HG02981 (cell line): ENCODE results near the gene TMEM178B.
"Not testable (repeated sequence)": the region's sequence is repeated elsewhere in the genome, so short reads cannot be mapped to it uniquely, and the experiment has no call there.

Source experiments
- ATAC-seq: cut with Tn5 transposase; IDR thresholded peaks from one replicate; pipeline ENCODE4 v1.9.1; 2021; ENCODE audit warnings: mild to moderate bottlenecking, moderate library complexity; ENCODE audit not compliant: unreplicated experiment

The TMEM178B gene

GRCh38 chr7:141132671-141133070 lies 58.8 kb downstream of the TMEM178B start:
- ATAC-seq = no peak

GRCh38 chr7:141133646-141134045 lies 59.8 kb downstream of the TMEM178B start:
- no peak for ATAC-seq

- ATAC-seq = no peak
Observed at GRCh38 chr7:141142058-141142457, 68.2 kb downstream of the TMEM178B start.

- ATAC-seq = no peak
Observed at GRCh38 chr7:141144921-141145629, 71.2 kb downstream of the TMEM178B start.

GRCh38 chr7:141145630-141145982 lies 71.7 kb downstream of the TMEM178B start:
- ATAC-seq = no peak

GRCh38 chr7:141147482-141147881 lies 73.6 kb downstream of the TMEM178B start:
- ATAC-seq = no peak

GRCh38 chr7:141150465-141150864 lies 76.6 kb downstream of the TMEM178B start:
- no peak for ATAC-seq

GRCh38 chr7:141151746-141152145 lies 77.9 kb downstream of the TMEM178B start:
- no peak for ATAC-seq

- no peak for ATAC-seq
Observed at GRCh38 chr7:141153231-141153630, 79.4 kb downstream of the TMEM178B start.

- no peak for ATAC-seq
Observed at GRCh38 chr7:141154131-141154732, 80.4 kb downstream of the TMEM178B start.

- no peak for ATAC-seq
Observed at GRCh38 chr7:141156407-141156806, 82.5 kb downstream of the TMEM178B start.

- no peak for ATAC-seq
Observed at GRCh38 chr7:141157138-141157765, 83.4 kb downstream of the TMEM178B start.

- ATAC-seq = no peak
Observed at GRCh38 chr7:141158561-141158960, 84.7 kb downstream of the TMEM178B start.

GRCh38 chr7:141160246-141160860 lies 86.5 kb downstream of the TMEM178B start:
- ATAC-seq = no peak

GRCh38 chr7:141161550-141162535 lies 88.0 kb downstream of the TMEM178B start:
- no peak for ATAC-seq

GRCh38 chr7:141165521-141165920 lies 91.7 kb downstream of the TMEM178B start:
- no peak for ATAC-seq

- ATAC-seq = no peak
Observed at GRCh38 chr7:141166926-141167325, 93.1 kb downstream of the TMEM178B start.

- no peak for ATAC-seq
Observed at GRCh38 chr7:141167381-141167964, 93.6 kb downstream of the TMEM178B start.

GRCh38 chr7:141169157-141169556 lies 95.3 kb downstream of the TMEM178B start:
- not testable (repeated sequence) for ATAC-seq

- not testable (repeated sequence) for ATAC-seq
Observed at GRCh38 chr7:141175728-141176127, 101.9 kb downstream of the TMEM178B start.
